Trophoblast cell (in vitro differentiated cells and primary cell): ENCODE data around the gene RANBP1.

Experiments
- DNase-seq, 2 donors: peaks; one replicate each; pipeline ENCODE4 v3.0.0-alpha.2; 2016
- H2AFZ ChIP-seq: 2 replicates; pipeline ENCODE4 v1.6.1; 2013; ENCODE audit warnings: low read length, moderate library complexity, mild to moderate bottlenecking; ENCODE audit not compliant: insufficient read depth, poor library complexity
- H2AK5ac ChIP-seq: 2 replicates; pipeline ENCODE4 v1.6.1; 2013; ENCODE audit warnings: mild to moderate bottlenecking, low read length
- H2BK120ac ChIP-seq: 2 replicates; pipeline ENCODE4 v1.6.1; 2013; ENCODE audit warnings: low read length, mild to moderate bottlenecking, moderate library complexity; ENCODE audit not compliant: insufficient read depth, poor library complexity
- H2BK12ac ChIP-seq: 2 replicates; pipeline ENCODE4 v1.6.1; 2013; ENCODE audit warnings: mild to moderate bottlenecking, low read length, moderate library complexity
- H2BK5ac ChIP-seq: 2 replicates; pipeline ENCODE4 v1.6.1; 2013; ENCODE audit warnings: low read length, low read depth, moderate library complexity, mild to moderate bottlenecking; ENCODE audit not compliant: poor library complexity
- H3K14ac ChIP-seq: 2 replicates; pipeline ENCODE4 v1.6.1; 2013; ENCODE audit warnings: mild to moderate bottlenecking, low read length
- H3K18ac ChIP-seq: 2 replicates; pipeline ENCODE4 v1.6.1; 2013; ENCODE audit warnings: mild to moderate bottlenecking, low read length
- H3K23ac ChIP-seq: 2 replicates; pipeline ENCODE4 v1.6.1; 2013; ENCODE audit warnings: low read length
- H3K27ac ChIP-seq: 2 replicates; pipeline ENCODE4 v1.5.1; 2013; ENCODE audit warnings: low read depth, mild to moderate bottlenecking, inconsistent platforms, low read length, moderate library complexity
- H3K27me3 ChIP-seq: 2 replicates; pipeline ENCODE4 v1.6.1; 2013; ENCODE audit warnings: inconsistent platforms, mild to moderate bottlenecking, low read length, moderate library complexity; ENCODE audit not compliant: insufficient read depth
- H3K36me3 ChIP-seq, 2 experiments: 1 replicate in 1 of 2; 2 replicates in 1 of 2; pipeline ENCODE4 v1.6.1; 2013; ENCODE audit warnings: low read length in 2 of 2, mild to moderate bottlenecking in 2 of 2, moderate library complexity in 1 of 2; ENCODE audit not compliant: insufficient read depth in 2 of 2, control insufficient read depth in 1 of 2
- H3K4ac ChIP-seq: 2 replicates; pipeline ENCODE4 v1.6.1; 2013; ENCODE audit warnings: low read depth, mild to moderate bottlenecking, low read length, moderate library complexity
- H3K4me1 ChIP-seq, 2 experiments: 1 replicate in 1 of 2; 2 replicates in 1 of 2; pipeline ENCODE4 v1.6.1; 2013; ENCODE audit warnings: low read length in 2 of 2, mild to moderate bottlenecking in 2 of 2, moderate library complexity in 1 of 2; ENCODE audit not compliant: insufficient read depth in 2 of 2, control insufficient read depth in 1 of 2
- H3K4me2 ChIP-seq: 2 replicates; pipeline ENCODE4 v1.6.1; 2013; ENCODE audit warnings: inconsistent platforms, mild to moderate bottlenecking, low read length, moderate library complexity
- H3K4me3 ChIP-seq: 2 replicates; pipeline ENCODE4 v1.5.1; 2013; ENCODE audit warnings: mild to moderate bottlenecking, low read depth, low read length, inconsistent platforms
- H3K79me1 ChIP-seq: one replicate; pipeline ENCODE4 v1.6.1; 2013; ENCODE audit warnings: low read length
- H3K79me2 ChIP-seq: 2 replicates; pipeline ENCODE4 v1.6.1; 2013; ENCODE audit warnings: low read length, mild to moderate bottlenecking; ENCODE audit not compliant: control insufficient read depth, insufficient read depth, poor library complexity
- H3K9ac ChIP-seq: 2 replicates; pipeline ENCODE4 v1.6.1; 2013; ENCODE audit warnings: mild to moderate bottlenecking, low read length
- H3K9me3 ChIP-seq: 2 replicates; pipeline ENCODE4 v1.6.1; 2013; ENCODE audit warnings: low read depth, mild to moderate bottlenecking, control low read depth, inconsistent platforms, low read length; ENCODE audit not compliant: insufficient read depth
- H4K12ac ChIP-seq: 2 replicates; pipeline ENCODE4 v1.6.1; 2013; ENCODE audit warnings: low read depth, mild to moderate bottlenecking, low read length, moderate library complexity
- H4K8ac ChIP-seq: 2 replicates; pipeline ENCODE4 v1.6.1; 2013; ENCODE audit warnings: low read depth, mild to moderate bottlenecking, low read length, moderate library complexity
- H4K91ac ChIP-seq: one replicate; pipeline ENCODE4 v1.6.1; 2013; ENCODE audit warnings: low read depth, mild to moderate bottlenecking, low read length, moderate library complexity
- WGBS: extraction: QIAGEN DNeasy Blood & Tissue Kit; methylation state at CpG from one replicate; pipeline ENCODE4 v1.1.7; 2013; ENCODE audit warnings: missing lambda C conversion rate; ENCODE audit not compliant: insufficient read length, insufficient coverage; ENCODE audit errors: extremely low coverage; 5-methylcytosine and 5-hydroxymethylcytosine counted together

The RANBP1 gene

GRCh38 chr22:20106849-20107237, 9.1 kb upstream of the RANBP1 start:
- Histone ChIP-seq H3K4ac (no peak overlapping the region), H3K9ac (no peak overlapping the region), H3K4me2 (no peak overlapping the region), H4K91ac (no peak overlapping the region), H3K79me2 (no peaks in the 10 kb centered on the region), H3K79me1 (no peaks in the 10 kb centered on the region), H2BK120ac (no peak overlapping the region), H3K14ac (no peak overlapping the region), H2BK5ac (no peak overlapping the region), H4K8ac (no peak overlapping the region), H2AFZ (no peak overlapping the region), H3K18ac (no peak overlapping the region), H3K4me1 (no peaks in the 10 kb centered on the region), H4K12ac (no peak overlapping the region), H3K27me3 (no peaks in the 10 kb centered on the region), H2BK12ac (no peak overlapping the region), H3K4me3 (no peak overlapping the region), H2AK5ac (no peak overlapping the region), H3K23ac (no peak overlapping the region), H3K9me3 (no peaks in the 10 kb centered on the region), H3K27ac (no peak overlapping the region), H3K36me3 (peaks cover 83 to 84% of the 10 kb centered on the region in 2 experiments)
- WGBS, result no CpG with 5 or more reads among the region's 10 CpGs
- no peak for DNase-seq

- no peak overlapping the region for H2BK120ac ChIP-seq
- no peaks in the 10 kb centered on the region for H3K79me1 ChIP-seq
- peaks cover 85 to 86% of the 10 kb centered on the region in 2 experiments for H3K36me3 ChIP-seq
- no peak overlapping the region for H2AK5ac ChIP-seq
- WGBS, result no CpG with 5 or more reads among the region's 7 CpGs
- no peak overlapping the region for H3K9ac ChIP-seq
- no peak overlapping the region for H4K91ac ChIP-seq
- no peaks in the 10 kb centered on the region for H3K79me2 ChIP-seq
- H3K4me3 ChIP-seq, result no peak overlapping the region
- H3K9me3 ChIP-seq, result no peaks in the 10 kb centered on the region
- H4K12ac ChIP-seq, result no peak overlapping the region
- no peak overlapping the region for H3K4me2 ChIP-seq
- no peaks in the 10 kb centered on the region for H3K27me3 ChIP-seq
- H3K4me1 ChIP-seq, result no peaks in the 10 kb centered on the region
- no peak overlapping the region for H2AFZ ChIP-seq
- no peak overlapping the region for H3K18ac ChIP-seq
- no peak overlapping the region for H2BK12ac ChIP-seq
- no peak overlapping the region for H3K4ac ChIP-seq
- no peak overlapping the region for H3K14ac ChIP-seq
- H4K8ac ChIP-seq, result no peak overlapping the region
- no peak overlapping the region for H3K27ac ChIP-seq
- no peak overlapping the region for H3K23ac ChIP-seq
- DNase-seq, result no peak
- no peak overlapping the region for H2BK5ac ChIP-seq
These were observed 8.4 kb upstream of the RANBP1 start for GRCh38 chr22:20107471-20107901.

GRCh38 chr22:20107951-20108756, 7.8 kb upstream of the RANBP1 start:
- Histone ChIP-seq H3K9me3 (no peaks in the 10 kb centered on the region), H3K4me2 (no peak overlapping the region), H2AFZ (no peak overlapping the region), H3K9ac (no peak overlapping the region), H2BK12ac (no peak overlapping the region), H3K27me3 (no peaks in the 10 kb centered on the region), H4K91ac (no peak overlapping the region), H3K36me3 (peaks cover 90 to 92% of the 10 kb centered on the region in 2 experiments), H3K4me3 (no peak overlapping the region), H4K8ac (no peak overlapping the region), H2AK5ac (no peak overlapping the region), H4K12ac (no peak overlapping the region), H2BK120ac (no peak overlapping the region), H3K14ac (no peak overlapping the region), H3K79me2 (no peaks in the 10 kb centered on the region), H3K23ac (no peak overlapping the region), H3K79me1 (no peaks in the 10 kb centered on the region), H3K27ac (no peak overlapping the region), H3K18ac (no peak overlapping the region), H2BK5ac (no peak overlapping the region), H3K4me1 (no peaks in the 10 kb centered on the region), H3K4ac (no peak overlapping the region)
- WGBS, result no CpG with 5 or more reads among the region's 13 CpGs
- no peak for DNase-seq

GRCh38 chr22:20108757-20109230, 7.1 kb upstream of the RANBP1 start:
- no peak overlapping the region for H3K4ac ChIP-seq
- H3K27ac ChIP-seq, result no peak overlapping the region
- H2BK120ac ChIP-seq, result no peak overlapping the region
- H3K14ac ChIP-seq, result no peak overlapping the region
- H3K18ac ChIP-seq, result no peak overlapping the region
- no peak overlapping the region for H2BK5ac ChIP-seq
- H3K9me3 ChIP-seq, result no peaks in the 10 kb centered on the region
- H2AFZ ChIP-seq, result no peak overlapping the region
- H2AK5ac ChIP-seq, result no peak overlapping the region
- H3K23ac ChIP-seq, result no peak overlapping the region
- no peak overlapping the region for H4K8ac ChIP-seq
- no peak overlapping the region for H3K9ac ChIP-seq
- H3K4me2 ChIP-seq, result no peak overlapping the region
- no peak overlapping the region for H3K4me3 ChIP-seq
- H3K4me1 ChIP-seq, result no peaks in the 10 kb centered on the region
- H3K79me1 ChIP-seq, result no peaks in the 10 kb centered on the region
- H3K79me2 ChIP-seq, result no peaks in the 10 kb centered on the region
- WGBS, result no CpG with 5 or more reads among the region's 12 CpGs
- DNase-seq, result no peak
- H4K12ac ChIP-seq, result no peak overlapping the region
- H3K27me3 ChIP-seq, result no peaks in the 10 kb centered on the region
- H3K36me3 ChIP-seq, result peaks cover 95% of the 10 kb centered on the region in 2 experiments
- H4K91ac ChIP-seq, result no peak overlapping the region
- no peak overlapping the region for H2BK12ac ChIP-seq
